ENCODE data around the gene AK5.

DNA sequence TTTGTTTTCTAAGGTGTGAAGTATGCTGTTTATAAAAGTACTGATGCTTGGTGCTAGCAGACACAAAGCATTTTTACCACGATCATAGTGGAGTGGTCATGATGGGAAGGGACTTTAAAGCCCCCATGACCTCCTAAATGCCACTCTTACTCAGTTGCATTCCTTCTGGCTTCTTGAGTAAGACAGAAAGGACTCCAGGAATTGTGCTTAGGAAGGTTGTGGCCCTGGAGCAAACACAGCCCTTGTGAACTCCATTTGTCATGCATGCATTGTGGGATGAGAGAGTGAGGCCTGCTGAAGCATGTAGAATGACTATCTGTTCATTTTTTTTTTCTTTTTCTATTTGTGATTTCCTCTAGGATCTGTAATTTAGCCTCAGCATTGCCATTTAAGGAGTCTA, 34.2 kb downstream of the AK5 start:
- TF ChIP-seq, protein P1, sequence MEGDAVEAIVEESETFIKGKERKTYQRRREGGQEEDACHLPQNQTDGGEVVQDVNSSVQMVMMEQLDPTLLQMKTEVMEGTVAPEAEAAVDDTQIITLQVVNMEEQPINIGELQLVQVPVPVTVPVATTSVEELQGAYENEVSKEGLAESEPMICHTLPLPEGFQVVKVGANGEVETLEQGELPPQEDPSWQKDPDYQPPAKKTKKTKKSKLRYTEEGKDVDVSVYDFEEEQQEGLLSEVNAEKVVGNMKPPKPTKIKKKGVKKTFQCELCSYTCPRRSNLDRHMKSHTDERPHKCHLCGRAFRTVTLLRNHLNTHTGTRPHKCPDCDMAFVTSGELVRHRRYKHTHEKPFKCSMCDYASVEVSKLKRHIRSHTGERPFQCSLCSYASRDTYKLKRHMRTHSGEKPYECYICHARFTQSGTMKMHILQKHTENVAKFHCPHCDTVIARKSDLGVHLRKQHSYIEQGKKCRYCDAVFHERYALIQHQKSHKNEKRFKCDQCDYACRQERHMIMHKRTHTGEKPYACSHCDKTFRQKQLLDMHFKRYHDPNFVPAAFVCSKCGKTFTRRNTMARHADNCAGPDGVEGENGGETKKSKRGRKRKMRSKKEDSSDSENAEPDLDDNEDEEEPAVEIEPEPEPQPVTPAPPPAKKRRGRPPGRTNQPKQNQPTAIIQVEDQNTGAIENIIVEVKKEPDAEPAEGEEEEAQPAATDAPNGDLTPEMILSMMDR (IDR thresholded peaks at IDR 0.05; ENCODE audit: low read depth, low read length) = no peak
- no peak for TF ChIP-seq EZH2phosphoT487 (IDR thresholded peaks at IDR 0.05; ENCODE audit: low read depth)

Data from OCI-LY3 (cell line).